Measurements from ENCODE around the gene GZF1. TPM values are rescaled to one million over a fixed set of nuclear protein-coding genes. Genes with fewer than 3 reads are reported as not detected.

Gene GZF1
- total and polyA plus RNA-seq, 9 donors = 8.5 to 31.4 (median 16.8) TPM

DNA sequence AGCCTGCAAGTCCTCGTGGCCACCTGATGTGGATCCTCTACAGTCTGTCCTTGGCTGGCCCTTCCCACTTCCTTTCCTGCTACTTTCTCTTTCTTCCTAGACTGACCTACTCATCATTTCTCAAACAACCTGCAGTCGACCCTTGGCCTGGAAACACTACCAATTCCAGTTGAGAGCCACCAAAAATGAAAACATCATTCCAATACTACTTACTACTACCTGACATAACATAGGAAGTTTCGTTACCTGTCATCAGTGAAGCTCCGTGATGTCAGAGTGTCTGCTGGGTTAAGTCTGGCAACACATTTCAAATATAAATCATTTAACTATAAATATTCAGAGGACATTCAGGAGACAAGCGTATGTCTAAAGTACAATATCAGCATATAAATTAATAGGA, 13.8 kb downstream of the GZF1 start:
- 91 to 93% (median 93%) methylated on average over 5 of the region's 5 CpGs for WGBS, 3 donors
- Histone ChIP-seq H3K4me3 (no peak overlapping the region), H3K36me3 (no peaks in the 10 kb centered on the region), H3K27me3 (no peaks in the 10 kb centered on the region), H3K9me3 (no peaks in the 10 kb centered on the region), H3K4me1 (ENCODE audit: insufficient read depth) (no peaks in the 10 kb centered on the region), H3K27ac (no peak overlapping the region)
- TF ChIP-seq POLR2A (IDR thresholded peaks at IDR 0.05) (no peak), EP300 (IDR thresholded peaks at IDR 0.05) (no peak)
- TF ChIP-seq, protein P1, sequence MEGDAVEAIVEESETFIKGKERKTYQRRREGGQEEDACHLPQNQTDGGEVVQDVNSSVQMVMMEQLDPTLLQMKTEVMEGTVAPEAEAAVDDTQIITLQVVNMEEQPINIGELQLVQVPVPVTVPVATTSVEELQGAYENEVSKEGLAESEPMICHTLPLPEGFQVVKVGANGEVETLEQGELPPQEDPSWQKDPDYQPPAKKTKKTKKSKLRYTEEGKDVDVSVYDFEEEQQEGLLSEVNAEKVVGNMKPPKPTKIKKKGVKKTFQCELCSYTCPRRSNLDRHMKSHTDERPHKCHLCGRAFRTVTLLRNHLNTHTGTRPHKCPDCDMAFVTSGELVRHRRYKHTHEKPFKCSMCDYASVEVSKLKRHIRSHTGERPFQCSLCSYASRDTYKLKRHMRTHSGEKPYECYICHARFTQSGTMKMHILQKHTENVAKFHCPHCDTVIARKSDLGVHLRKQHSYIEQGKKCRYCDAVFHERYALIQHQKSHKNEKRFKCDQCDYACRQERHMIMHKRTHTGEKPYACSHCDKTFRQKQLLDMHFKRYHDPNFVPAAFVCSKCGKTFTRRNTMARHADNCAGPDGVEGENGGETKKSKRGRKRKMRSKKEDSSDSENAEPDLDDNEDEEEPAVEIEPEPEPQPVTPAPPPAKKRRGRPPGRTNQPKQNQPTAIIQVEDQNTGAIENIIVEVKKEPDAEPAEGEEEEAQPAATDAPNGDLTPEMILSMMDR (IDR thresholded peaks at IDR 0.05) = no peak
- DNase-seq = no peak
- intact Hi-C loops (cut with DNase I) = no loop called here

DNA sequence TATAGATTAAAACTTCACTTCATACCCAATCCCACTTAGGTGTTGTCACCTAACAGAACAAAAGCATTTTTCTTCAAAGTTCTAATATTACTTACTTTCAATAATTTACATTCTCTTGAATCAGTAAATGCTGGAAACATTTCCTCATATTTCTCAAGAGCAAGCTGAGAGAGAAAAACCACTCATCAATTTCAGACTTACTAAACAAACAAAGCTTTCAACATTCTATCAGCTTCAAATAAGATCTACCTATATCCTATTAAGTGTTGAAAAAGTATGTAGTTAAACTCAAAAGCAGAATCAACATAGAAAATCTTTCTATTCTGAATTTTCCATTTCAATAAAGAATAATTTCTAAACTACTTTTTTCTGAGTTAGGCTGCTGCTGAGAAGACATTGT, 17.8 kb downstream of the GZF1 start:
- DNase-seq = no peak
- Histone ChIP-seq H3K27ac (no peak overlapping the region), H3K4me1 (ENCODE audit: insufficient read depth) (peaks cover 4% of the 10 kb centered on the region), H3K27me3 (no peaks in the 10 kb centered on the region), H3K36me3 (no peaks in the 10 kb centered on the region), H3K9me3 (no peaks in the 10 kb centered on the region), H3K4me3 (no peak overlapping the region)
- intact Hi-C loops (cut with DNase I) = no loop called here
- TF ChIP-seq POLR2A (IDR thresholded peaks at IDR 0.05) (no peak), EP300 (IDR thresholded peaks at IDR 0.05) (no peak)
- TF ChIP-seq, protein P1 (IDR thresholded peaks at IDR 0.05) = no peak

DNA sequence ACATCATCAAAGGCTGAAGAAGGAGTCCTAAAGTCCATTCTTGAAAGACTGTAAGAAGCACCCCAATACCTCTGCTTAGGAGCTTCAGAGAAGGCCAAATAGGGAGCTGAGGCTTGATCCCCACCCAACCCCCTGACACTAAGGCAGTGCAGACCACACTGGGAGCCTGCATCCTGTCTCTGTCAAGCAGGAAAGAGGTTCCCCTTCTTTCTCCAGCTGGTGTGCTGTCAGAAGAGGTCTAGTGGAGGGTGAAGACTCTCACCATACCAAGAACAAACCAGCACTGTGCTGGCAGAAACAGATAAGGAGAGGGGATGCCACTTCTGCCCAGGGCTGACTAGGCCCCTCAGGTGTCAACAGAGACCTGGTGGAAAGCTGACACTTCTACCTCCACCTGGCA, 19.9 kb downstream of the GZF1 start:
- intact Hi-C loops (cut with DNase I) = no loop called here
- H3K36me3 ChIP-seq = no peaks in the 10 kb centered on the region
- H3K27me3 ChIP-seq = no peaks in the 10 kb centered on the region
- H3K4me3 ChIP-seq = no peak overlapping the region
- TF ChIP-seq EP300 (IDR thresholded peaks at IDR 0.05) = no peak
- no peak for TF ChIP-seq POLR2A (IDR thresholded peaks at IDR 0.05)
- TF ChIP-seq, protein P1 (IDR thresholded peaks at IDR 0.05) = no peak
- no peaks in the 10 kb centered on the region for H3K9me3 ChIP-seq
- H3K27ac ChIP-seq = no peak overlapping the region
- DNase-seq = no peak
- H3K4me1 ChIP-seq (ENCODE audit: insufficient read depth) = peaks cover 6% of the 10 kb centered on the region

DNA sequence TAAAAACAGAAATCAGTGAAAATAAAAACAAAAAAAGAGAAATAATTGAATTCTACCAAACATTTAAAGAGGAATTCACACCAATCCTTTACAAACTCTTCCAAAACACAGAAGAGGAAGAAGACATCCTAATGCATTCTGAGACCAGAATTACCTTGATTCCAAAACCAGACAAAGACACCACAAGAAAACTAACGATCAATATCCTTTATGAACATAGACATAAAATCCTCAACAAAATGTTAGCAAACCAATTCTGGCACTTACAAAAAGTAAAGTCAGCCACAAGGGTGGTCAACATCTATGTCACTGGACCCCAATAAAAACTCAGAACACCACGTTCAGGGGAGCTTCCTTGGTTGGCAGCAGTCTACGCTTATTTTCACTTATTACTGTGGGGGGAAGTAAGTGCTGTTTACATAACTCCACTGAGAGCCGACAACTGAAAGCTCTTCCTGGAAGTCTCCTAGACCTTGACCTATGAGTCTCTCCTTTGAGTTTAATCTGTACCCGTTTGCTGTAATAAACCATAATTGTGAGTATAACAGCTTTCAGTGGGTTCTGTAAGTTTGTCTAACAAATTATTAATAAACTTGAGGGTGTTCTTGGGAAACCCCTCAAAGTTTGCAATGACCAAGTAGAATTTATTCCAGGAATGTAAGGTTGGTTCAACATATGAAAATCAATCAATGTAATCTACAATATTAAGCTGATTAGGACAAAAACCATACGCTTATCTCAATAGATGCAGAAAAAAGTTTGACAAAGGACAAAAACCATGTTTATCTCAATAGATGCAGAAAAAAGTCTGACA, 24.5 kb downstream of the GZF1 start:
- intact Hi-C loops (cut with DNase I) = no loop called here
- 52 to 57% (median 54%) methylated on average over 6 of the region's 6 CpGs for WGBS, 3 donors
- Histone ChIP-seq H3K9me3 (no peaks in the 10 kb centered on the region), H3K27ac (no peak overlapping the region), H3K27me3 (no peaks in the 10 kb centered on the region), H3K4me3 (no peak overlapping the region), H3K4me1 (ENCODE audit: insufficient read depth) (peaks cover 6% of the 10 kb centered on the region), H3K36me3 (no peaks in the 10 kb centered on the region)
- no peak for DNase-seq
- no peak for TF ChIP-seq EP300 (IDR thresholded peaks at IDR 0.05)

- intact Hi-C loops (cut with DNase I) = no loop called here
- Histone ChIP-seq H3K36me3 (no peaks in the 10 kb centered on the region), H3K27me3 (no peaks in the 10 kb centered on the region), H3K27ac (no peak overlapping the region), H3K4me1 (ENCODE audit: insufficient read depth) (peaks cover 2% of the 10 kb centered on the region), H3K9me3 (no peaks in the 10 kb centered on the region), H3K4me3 (no peak overlapping the region)
- no peak for DNase-seq
- TF ChIP-seq POLR2A (IDR thresholded peaks at IDR 0.05) = no peak
- no peak for TF ChIP-seq EP300 (IDR thresholded peaks at IDR 0.05)
- WGBS, 3 donors = 96 to 98% (median 98%) methylated on average over 3 of the region's 3 CpGs
Observed at GRCh38 chr20:23387118-23387443, 25.1 kb downstream of the GZF1 start.

Measured in ovary (tissue), 9 donors.